Measurements from ENCODE around the gene HDAC4. TPM values are rescaled to one million over a fixed set of nuclear protein-coding genes. Genes with fewer than 3 reads are reported as not detected.

HDAC4 gene
- total and polyA plus RNA-seq, 3 donors from 2014 or later: 29.0 to 67.5 (median 58.7) TPM

DNA sequence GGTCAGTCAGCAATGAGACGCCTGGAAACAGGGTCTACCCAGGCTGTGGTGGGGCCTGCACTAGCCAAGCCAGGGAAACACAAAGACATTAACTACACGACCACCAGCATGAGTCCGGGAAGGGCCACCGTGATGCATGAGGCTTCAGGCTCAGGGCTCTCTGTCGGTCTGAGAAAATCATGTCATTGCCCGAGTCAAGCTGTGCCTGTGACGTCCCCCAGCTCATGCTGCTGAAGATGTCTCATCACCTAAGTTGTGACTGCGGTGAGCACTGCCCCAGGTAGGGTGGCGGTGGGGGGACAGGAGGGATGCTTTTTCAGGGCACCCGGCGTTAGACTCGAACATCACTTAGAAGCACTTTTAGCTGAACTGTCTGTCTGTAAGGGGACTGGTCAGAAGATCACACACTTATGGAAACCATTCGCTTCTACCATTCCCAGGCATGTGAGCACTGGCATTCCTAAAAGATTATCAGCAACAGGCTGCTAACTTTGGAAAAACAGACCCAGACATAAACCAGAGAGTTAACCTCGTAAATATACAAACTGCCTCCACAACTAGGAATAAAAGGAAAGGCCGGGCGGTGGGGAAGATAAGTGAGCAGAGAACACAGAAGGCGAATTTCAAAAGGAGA, 234.5 kb downstream of the HDAC4 start:
- no peaks in the 10 kb centered on the region for H3K9me3 ChIP-seq
- no peaks in the 10 kb centered on the region for H3K36me3 ChIP-seq (ENCODE audit: low read depth, missing control alignments)
- H3K27me3 ChIP-seq: no peaks in the 10 kb centered on the region
- H3K27ac ChIP-seq: no peak overlapping the region
- DNase-seq: no peak
- intact Hi-C loops (cut with DNase I; ENCODE audit: low total_unique reads): no loop called here
- no peak overlapping the region for H3K4me3 ChIP-seq
- no peaks in the 10 kb centered on the region for H3K4me1 ChIP-seq
- WGBS, 2 donors: 91 to 96% methylated on average over 14 to 17 of the region's 17 CpGs
- no peak for TF ChIP-seq POLR2A (IDR thresholded peaks at IDR 0.05)
- TF ChIP-seq, protein P1, sequence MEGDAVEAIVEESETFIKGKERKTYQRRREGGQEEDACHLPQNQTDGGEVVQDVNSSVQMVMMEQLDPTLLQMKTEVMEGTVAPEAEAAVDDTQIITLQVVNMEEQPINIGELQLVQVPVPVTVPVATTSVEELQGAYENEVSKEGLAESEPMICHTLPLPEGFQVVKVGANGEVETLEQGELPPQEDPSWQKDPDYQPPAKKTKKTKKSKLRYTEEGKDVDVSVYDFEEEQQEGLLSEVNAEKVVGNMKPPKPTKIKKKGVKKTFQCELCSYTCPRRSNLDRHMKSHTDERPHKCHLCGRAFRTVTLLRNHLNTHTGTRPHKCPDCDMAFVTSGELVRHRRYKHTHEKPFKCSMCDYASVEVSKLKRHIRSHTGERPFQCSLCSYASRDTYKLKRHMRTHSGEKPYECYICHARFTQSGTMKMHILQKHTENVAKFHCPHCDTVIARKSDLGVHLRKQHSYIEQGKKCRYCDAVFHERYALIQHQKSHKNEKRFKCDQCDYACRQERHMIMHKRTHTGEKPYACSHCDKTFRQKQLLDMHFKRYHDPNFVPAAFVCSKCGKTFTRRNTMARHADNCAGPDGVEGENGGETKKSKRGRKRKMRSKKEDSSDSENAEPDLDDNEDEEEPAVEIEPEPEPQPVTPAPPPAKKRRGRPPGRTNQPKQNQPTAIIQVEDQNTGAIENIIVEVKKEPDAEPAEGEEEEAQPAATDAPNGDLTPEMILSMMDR (IDR thresholded peaks at IDR 0.05): no peak

DNA sequence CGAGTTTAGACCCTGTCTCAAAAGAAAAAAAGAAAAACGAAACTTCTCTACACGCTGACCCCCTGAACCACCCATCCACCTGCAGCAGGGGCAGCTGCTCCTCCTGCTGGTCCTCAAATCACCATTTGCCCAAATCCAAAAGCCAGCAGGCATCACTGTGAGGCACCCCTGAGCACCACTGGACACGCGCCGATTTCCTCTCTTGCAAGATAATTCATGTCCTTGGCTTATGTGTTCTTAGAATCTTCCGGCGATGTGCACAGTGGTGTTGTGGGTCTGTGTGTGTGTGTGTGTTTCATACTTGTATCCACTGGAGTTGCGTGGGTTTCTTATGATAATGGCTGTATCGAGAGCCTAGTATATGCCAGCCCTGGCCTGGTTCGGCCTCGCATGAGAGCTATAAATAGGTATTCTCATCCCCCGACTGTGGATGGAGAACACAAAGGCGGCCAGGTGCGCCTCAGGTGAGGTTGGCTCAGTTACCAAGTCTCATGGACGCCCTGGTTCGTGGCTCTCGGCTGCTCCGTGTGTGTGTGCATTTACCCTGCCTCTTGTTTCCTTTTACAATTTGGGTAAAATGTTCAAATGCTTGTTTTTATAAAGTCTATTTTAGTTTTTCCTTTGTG, 235.5 kb downstream of the HDAC4 start:
- Histone ChIP-seq H3K27ac (no peak overlapping the region), H3K4me1 (no peaks in the 10 kb centered on the region), H3K36me3 (ENCODE audit: low read depth, missing control alignments) (no peaks in the 10 kb centered on the region), H3K27me3 (no peaks in the 10 kb centered on the region), H3K9me3 (no peaks in the 10 kb centered on the region), H3K4me3 (no peak overlapping the region)
- whole genome bisulfite sequencing, 2 donors: 94 to 97% methylated on average over 19 of the region's 19 CpGs
- TF ChIP-seq, protein P1 (IDR thresholded peaks at IDR 0.05): no peak
- no peak for TF ChIP-seq POLR2A (IDR thresholded peaks at IDR 0.05)
- intact Hi-C loops (cut with DNase I; ENCODE audit: low total_unique reads): no loop called here
- no peak for DNase-seq

DNA sequence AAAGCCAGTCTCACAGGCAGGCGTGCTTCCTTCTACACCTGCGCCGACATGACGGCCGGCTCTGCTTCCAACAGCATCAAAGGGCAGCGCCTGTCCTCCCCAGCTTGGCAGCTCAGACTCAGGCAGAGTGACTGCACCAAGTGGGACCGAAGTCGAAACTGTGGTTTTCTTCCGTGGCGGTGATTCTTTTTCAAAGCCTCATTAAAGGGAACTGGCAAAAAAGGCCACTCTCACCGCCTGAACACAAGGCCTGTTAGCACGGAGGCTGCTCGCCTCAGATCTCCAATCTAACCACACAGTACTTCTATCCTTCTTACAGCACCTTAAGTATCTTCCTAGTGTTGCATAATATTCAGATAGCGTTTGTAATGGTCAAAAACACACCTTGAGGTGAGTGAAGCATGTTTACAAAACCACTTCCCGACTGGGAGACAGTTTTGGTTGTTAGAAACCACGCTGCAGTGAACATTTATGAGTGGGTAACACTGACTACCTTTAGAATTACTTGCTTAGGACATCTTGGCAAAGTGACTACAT, 236.4 kb downstream of the HDAC4 start:
- WGBS, 2 donors: 88 to 92% methylated on average over 15 to 16 of the region's 16 CpGs
- TF ChIP-seq, protein P1 (IDR thresholded peaks at IDR 0.05): no peak
- TF ChIP-seq POLR2A (IDR thresholded peaks at IDR 0.05): no peak
- no peak overlapping the region for H3K27ac ChIP-seq
- H3K36me3 ChIP-seq (ENCODE audit: low read depth, missing control alignments): no peaks in the 10 kb centered on the region
- no peak overlapping the region for H3K4me3 ChIP-seq
- H3K27me3 ChIP-seq: no peaks in the 10 kb centered on the region
- no peaks in the 10 kb centered on the region for H3K9me3 ChIP-seq
- no peak for DNase-seq
- H3K4me1 ChIP-seq: no peaks in the 10 kb centered on the region
- intact Hi-C loops (cut with DNase I; ENCODE audit: low total_unique reads): no loop called here

DNA sequence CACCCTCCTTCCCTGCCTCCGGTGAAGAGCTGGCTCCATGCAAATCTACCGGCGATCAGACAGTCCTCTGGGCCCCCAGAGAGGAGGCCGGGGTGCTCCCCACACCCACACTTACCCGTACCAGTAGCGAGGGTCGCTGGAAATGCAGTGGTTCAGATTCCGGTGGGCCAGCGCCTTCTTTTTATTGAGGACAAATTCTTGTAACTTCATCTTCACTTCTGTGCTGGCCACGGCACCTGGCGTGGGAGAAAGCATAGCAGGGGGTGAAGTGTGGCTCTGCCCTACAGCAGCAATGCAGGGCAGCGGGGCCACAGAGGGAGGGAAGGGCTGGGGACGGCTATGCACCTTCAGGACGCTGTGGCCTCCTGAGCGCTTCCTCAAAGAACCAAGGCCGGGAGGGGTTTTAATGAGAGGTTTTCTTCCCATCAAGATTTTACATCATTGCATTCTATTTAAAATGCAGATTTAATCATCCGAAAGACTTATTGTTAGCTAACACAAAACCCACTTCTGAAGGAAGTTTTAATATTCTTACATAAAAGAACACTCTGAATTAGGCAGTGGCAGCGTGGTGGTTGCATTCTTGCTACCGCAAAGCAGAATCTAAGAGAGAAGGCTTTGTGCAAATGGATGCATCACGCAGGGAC, 237.0 kb downstream of the HDAC4 start:
- 87 to 89% methylated on average over 20 of the region's 20 CpGs for WGBS, 2 donors
- intact Hi-C loops (cut with DNase I; ENCODE audit: low total_unique reads): no loop called here

More for the DNA sequence above, 237.0 kb downstream of the HDAC4 start:
- Histone ChIP-seq H3K36me3 (ENCODE audit: low read depth, missing control alignments) (no peaks in the 10 kb centered on the region), H3K9me3 (no peaks in the 10 kb centered on the region), H3K4me1 (no peaks in the 10 kb centered on the region), H3K27ac (no peak overlapping the region), H3K27me3 (no peaks in the 10 kb centered on the region), H3K4me3 (no peak overlapping the region)
- no peak for TF ChIP-seq POLR2A (IDR thresholded peaks at IDR 0.05)
- TF ChIP-seq, protein P1 (IDR thresholded peaks at IDR 0.05): no peak
- no peak for DNase-seq

Measured in testis (tissue), 3 donors.